ENCODE data around the gene USHBP1. TPM values are rescaled to one million over a fixed set of nuclear protein-coding genes. Genes with fewer than 3 reads are reported as not detected.

Gene USHBP1
- total and polyA plus RNA-seq, 2 of the 13 experiments (the other 11 are each of a cell fraction or from before 2014, with no cell fraction given) = 0.15 to 1.5 TPM

DNA sequence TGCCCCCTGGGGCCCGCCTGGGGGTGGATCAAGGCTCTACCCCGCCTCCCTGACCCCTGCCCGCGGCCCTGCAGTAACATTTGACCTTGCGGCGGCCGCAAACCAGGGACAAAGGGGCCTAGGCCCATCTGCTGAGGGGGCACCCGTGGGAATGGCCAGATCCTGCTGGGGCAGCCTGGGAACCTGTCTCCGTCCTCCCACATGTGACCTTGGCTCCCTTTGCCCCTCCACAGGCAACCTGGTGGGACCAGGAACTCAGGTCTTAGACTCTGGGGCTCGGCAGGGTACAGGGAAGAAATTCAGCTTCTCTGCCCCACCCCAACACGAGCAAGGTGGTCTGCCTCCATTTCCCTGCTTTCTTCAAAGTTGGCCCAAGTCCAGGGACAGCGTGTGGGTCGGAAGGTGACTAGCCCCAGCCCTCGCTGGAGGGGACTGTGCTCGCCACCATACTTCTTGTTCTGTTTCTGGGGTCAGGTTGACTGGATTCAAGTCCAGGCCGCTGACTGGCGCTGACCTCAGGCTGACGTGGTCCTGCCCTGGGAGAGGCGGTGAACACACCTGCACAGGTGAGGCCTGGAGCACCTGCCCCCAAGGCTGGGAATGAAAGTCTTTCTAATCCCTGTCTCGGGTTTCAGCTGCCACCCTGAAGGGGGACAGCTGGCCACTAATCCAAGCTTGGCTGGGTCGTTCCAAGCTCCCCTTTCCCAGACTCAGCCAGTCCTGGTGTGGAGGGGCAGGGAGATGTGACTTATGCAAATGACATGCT lies 16.4 kb downstream of the USHBP1 start (continued):
- TF ChIP-seq, protein P1, sequence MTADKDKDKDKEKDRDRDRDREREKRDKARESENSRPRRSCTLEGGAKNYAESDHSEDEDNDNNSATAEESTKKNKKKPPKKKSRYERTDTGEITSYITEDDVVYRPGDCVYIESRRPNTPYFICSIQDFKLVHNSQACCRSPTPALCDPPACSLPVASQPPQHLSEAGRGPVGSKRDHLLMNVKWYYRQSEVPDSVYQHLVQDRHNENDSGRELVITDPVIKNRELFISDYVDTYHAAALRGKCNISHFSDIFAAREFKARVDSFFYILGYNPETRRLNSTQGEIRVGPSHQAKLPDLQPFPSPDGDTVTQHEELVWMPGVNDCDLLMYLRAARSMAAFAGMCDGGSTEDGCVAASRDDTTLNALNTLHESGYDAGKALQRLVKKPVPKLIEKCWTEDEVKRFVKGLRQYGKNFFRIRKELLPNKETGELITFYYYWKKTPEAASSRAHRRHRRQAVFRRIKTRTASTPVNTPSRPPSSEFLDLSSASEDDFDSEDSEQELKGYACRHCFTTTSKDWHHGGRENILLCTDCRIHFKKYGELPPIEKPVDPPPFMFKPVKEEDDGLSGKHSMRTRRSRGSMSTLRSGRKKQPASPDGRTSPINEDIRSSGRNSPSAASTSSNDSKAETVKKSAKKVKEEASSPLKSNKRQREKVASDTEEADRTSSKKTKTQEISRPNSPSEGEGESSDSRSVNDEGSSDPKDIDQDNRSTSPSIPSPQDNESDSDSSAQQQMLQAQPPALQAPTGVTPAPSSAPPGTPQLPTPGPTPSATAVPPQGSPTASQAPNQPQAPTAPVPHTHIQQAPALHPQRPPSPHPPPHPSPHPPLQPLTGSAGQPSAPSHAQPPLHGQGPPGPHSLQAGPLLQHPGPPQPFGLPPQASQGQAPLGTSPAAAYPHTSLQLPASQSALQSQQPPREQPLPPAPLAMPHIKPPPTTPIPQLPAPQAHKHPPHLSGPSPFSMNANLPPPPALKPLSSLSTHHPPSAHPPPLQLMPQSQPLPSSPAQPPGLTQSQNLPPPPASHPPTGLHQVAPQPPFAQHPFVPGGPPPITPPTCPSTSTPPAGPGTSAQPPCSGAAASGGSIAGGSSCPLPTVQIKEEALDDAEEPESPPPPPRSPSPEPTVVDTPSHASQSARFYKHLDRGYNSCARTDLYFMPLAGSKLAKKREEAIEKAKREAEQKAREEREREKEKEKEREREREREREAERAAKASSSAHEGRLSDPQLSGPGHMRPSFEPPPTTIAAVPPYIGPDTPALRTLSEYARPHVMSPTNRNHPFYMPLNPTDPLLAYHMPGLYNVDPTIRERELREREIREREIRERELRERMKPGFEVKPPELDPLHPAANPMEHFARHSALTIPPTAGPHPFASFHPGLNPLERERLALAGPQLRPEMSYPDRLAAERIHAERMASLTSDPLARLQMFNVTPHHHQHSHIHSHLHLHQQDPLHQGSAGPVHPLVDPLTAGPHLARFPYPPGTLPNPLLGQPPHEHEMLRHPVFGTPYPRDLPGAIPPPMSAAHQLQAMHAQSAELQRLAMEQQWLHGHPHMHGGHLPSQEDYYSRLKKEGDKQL (CRISPR knock-in tag; IDR thresholded peaks at IDR 0.05; ENCODE audit: low read depth) = peak; percentile 97
- TF ChIP-seq, protein P2, sequence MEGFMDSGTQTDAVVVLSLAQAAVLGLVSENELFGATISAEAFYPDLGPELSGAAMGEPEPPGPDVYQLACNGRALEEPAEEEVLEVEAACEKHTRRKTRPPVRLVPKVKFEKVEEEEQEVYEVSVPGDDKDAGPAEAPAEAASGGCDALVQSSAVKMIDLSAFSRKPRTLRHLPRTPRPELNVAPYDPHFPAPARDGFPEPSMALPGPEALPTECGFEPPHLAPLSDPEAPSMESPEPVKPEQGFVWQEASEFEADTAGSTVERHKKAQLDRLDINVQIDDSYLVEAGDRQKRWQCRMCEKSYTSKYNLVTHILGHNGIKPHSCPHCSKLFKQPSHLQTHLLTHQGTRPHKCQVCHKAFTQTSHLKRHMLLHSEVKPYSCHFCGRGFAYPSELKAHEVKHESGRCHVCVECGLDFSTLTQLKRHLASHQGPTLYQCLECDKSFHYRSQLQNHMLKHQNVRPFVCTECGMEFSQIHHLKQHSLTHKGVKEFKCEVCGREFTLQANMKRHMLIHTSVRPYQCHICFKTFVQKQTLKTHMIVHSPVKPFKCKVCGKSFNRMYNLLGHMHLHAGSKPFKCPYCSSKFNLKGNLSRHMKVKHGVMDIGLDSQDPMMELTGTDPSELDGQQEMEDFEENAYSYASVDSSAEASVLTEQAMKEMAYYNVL (CRISPR knock-in tag; IDR thresholded peaks at IDR 0.05; ENCODE audit: borderline replicate concordance) = peak; percentile 68; the same call in 1 of the 2 replicates
- TF ChIP-seq CREM (IDR thresholded peaks at IDR 0.05) (peak; percentile 84), CREM (CRISPR knock-in tag; IDR thresholded peaks at IDR 0.05) (no peak), CBX2 (IDR thresholded peaks at IDR 0.05; ENCODE audit: low read depth, low read length) (no peak), CBX2 (CRISPR knock-in tag; IDR thresholded peaks at IDR 0.05; ENCODE audit: low read depth) (no peak), SALL1 (CRISPR knock-in tag; IDR thresholded peaks at IDR 0.05) (peak; percentile 85), SATB2 (CRISPR knock-in tag; IDR thresholded peaks at IDR 0.05) (0 out of 2 replicates have a peak, but pooled peaks have one; percentile 46), ZNF577 (CRISPR knock-in tag; IDR thresholded peaks at IDR 0.05; ENCODE audit: borderline replicate concordance, low read depth) (no peak), ATAD3A (CRISPR knock-in tag; IDR thresholded peaks at IDR 0.05) (no peak), KAT7 (CRISPR knock-in tag; IDR thresholded peaks at IDR 0.05; ENCODE audit: borderline replicate concordance) (0 out of 2 replicates have a peak, but pooled peaks have one; percentile 53), PLRG1 (conservative IDR thresholded peaks at IDR 0.05) (no peak), JUN (CRISPR knock-in tag; IDR thresholded peaks at IDR 0.05) (no peak), SALL2 (CRISPR knock-in tag; IDR thresholded peaks at IDR 0.05) (peak; percentile 57), TARDBP (CRISPR knock-in tag; IDR thresholded peaks at IDR 0.05) (peak; percentile 98)
- TF ChIP-seq, protein P3, sequence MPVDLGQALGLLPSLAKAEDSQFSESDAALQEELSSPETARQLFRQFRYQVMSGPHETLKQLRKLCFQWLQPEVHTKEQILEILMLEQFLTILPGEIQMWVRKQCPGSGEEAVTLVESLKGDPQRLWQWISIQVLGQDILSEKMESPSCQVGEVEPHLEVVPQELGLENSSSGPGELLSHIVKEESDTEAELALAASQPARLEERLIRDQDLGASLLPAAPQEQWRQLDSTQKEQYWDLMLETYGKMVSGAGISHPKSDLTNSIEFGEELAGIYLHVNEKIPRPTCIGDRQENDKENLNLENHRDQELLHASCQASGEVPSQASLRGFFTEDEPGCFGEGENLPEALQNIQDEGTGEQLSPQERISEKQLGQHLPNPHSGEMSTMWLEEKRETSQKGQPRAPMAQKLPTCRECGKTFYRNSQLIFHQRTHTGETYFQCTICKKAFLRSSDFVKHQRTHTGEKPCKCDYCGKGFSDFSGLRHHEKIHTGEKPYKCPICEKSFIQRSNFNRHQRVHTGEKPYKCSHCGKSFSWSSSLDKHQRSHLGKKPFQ (CRISPR knock-in tag; IDR thresholded peaks at IDR 0.05; ENCODE audit: insufficient replicate concordance) = peak; percentile 37
- TF ChIP-seq, protein P4, sequence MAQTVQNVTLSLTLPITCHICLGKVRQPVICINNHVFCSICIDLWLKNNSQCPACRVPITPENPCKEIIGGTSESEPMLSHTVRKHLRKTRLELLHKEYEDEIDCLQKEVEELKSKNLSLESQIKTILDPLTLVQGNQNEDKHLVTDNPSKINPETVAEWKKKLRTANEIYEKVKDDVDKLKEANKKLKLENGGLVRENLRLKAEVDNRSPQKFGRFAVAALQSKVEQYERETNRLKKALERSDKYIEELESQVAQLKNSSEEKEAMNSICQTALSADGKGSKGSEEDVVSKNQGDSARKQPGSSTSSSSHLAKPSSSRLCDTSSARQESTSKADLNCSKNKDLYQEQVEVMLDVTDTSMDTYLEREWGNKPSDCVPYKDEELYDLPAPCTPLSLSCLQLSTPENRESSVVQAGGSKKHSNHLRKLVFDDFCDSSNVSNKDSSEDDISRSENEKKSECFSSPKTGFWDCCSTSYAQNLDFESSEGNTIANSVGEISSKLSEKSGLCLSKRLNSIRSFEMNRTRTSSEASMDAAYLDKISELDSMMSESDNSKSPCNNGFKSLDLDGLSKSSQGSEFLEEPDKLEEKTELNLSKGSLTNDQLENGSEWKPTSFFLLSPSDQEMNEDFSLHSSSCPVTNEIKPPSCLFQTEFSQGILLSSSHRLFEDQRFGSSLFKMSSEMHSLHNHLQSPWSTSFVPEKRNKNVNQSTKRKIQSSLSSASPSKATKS (CRISPR knock-in tag; IDR thresholded peaks at IDR 0.05) = no peak

All from HepG2 (cell line).